Naive B cell (primary cell): Measurements from ENCODE around the gene PPP4R4. TPM values are rescaled to one million over a fixed set of nuclear protein-coding genes. Genes with fewer than 3 reads are reported as not detected.

Source experiments
- ATAC-seq, 2 donors: fragments of 150-1000 bp; cut with Tn5 transposase; 2 replicates each; pipeline ENCODE4 v1.10.0; 2021; ENCODE audit warnings: low read depth in 2 of 2, mild to moderate bottlenecking in 2 of 2, moderate library complexity in 2 of 2
- DNase-seq: peaks from one replicate; pipeline ENCODE4 v3.0.0; 2022
- H3K27ac Mint-ChIP-seq, 6 donors: one replicate each; pipeline ENCODE4 v1.8.0; 2020 to 2022; ENCODE audit warnings: mild to moderate bottlenecking in 6 of 6, mixed read lengths in 6 of 6, moderate library complexity in 5 of 6, inconsistent platforms in 2 of 6
- H3K27me3 Mint-ChIP-seq, 3 donors: one replicate each; pipeline ENCODE4 v1.8.0; 2021 to 2022; ENCODE audit warnings: mixed read lengths in 3 of 3, mild to moderate bottlenecking in 1 of 3
- H3K36me3 Mint-ChIP-seq, 2 donors: one replicate each; pipeline ENCODE4 v1.8.0; 2020 to 2022; ENCODE audit warnings: mixed read lengths in 2 of 2, inconsistent platforms in 1 of 2, mild to moderate bottlenecking in 1 of 2
- H3K4me1 Mint-ChIP-seq, 3 donors: one replicate each; pipeline ENCODE4 v1.8.0; 2020 to 2022; ENCODE audit warnings: mixed read lengths in 3 of 3, inconsistent platforms in 1 of 3, mild to moderate bottlenecking in 1 of 3, moderate library complexity in 1 of 3
- H3K4me3 Mint-ChIP-seq, 8 donors: one replicate each; pipeline ENCODE4 v1.8.0; 2020 to 2022; ENCODE audit warnings: mild to moderate bottlenecking in 8 of 8, mixed read lengths in 8 of 8, moderate library complexity in 8 of 8, inconsistent platforms in 2 of 8
- H3K9me3 Mint-ChIP-seq, 7 donors: one replicate each; pipeline ENCODE4 v1.8.0; 2020 to 2022; ENCODE audit warnings: mixed read lengths in 7 of 7, mild to moderate bottlenecking in 5 of 7, inconsistent platforms in 2 of 7, moderate library complexity in 1 of 7
- polyA plus RNA-seq, 6 donors: library from polyadenylated mRNA; unstranded; fragments of 300-500 nt; fragmentation: Illumina TruSeq; gene quantifications; one replicate each; pipeline ENCODE4 v1.2.3, GENCODE V29; 2021; ENCODE audit warnings: low read depth in 6 of 6

PPP4R4 gene
- polyA plus RNA-seq, 6 donors from 2014 or later = 0.09 TPM; not detected in 5

DNA sequence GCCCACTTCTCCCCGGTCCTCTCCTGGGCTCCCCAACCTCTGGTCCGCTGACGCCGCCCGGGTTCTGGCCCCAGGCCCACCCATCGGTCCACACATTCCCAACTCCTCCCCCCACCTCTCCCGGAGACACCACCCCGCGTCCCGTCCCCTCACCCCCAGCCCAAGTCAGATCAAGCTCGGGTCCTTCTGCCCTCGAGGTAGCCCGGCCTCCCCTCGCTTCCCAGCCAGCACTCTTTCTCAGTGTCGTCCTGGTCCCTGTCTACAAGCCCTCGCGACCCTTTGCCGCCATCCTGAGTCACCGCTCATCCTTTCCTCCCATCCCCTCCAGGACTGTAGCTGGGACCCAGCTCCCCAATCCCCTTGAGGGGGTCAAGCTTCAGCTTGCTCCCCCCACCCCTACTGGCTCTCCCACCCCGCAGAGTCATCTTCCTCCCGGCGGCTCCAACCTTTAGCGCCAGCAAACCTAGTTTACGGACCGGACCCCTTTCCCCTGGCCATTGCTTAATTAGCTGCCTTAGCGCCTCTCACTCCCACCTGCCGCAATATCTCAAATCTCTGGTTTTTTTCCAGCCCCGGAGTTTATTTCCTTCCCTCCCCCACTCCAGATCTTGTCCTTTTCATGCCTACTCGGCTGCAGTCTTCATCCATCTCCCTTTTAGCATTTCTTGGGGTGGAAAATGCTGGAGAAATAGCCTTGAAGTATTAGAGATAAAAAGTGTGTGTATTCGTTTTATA lies 1.1 kb downstream of the PPP4R4 start:
- Mint-ChIP-seq H3K4me1 (peaks cover 18 to 21% (median 20%) of the 10 kb centered on the region in 3 donors), H3K36me3 (peaks cover 0 to 7% of the 10 kb centered on the region in 2 donors), H3K27ac (peak overlapping the region in 3 of 6 donors; percentile 1 to 74 (median 39)), H3K4me3 (peak overlapping the region; percentile 68 to 88 (median 82)), H3K9me3 (no peaks in the 10 kb centered on the region), H3K27me3 (peaks cover 55 to 71% (median 70%) of the 10 kb centered on the region in 3 donors)
- ATAC-seq (no peak), DNase-seq (no peak)

- Mint-ChIP-seq H3K9me3 (no peaks in the 10 kb centered on the region), H3K27me3 (peaks cover 61 to 76% (median 71%) of the 10 kb centered on the region in 3 donors), H3K27ac (no peak overlapping the region), H3K4me3 (peak overlapping the region in 7 of 8 donors; percentile 68 to 88 (median 82)), H3K4me1 (peaks cover 23 to 25% (median 24%) of the 10 kb centered on the region in 3 donors), H3K36me3 (peaks cover 0 to 7% of the 10 kb centered on the region in 2 donors)
- DNase-seq = no peak
- ATAC-seq = no peak
Measured at GRCh38 chr14:94175747-94176146, 1.6 kb downstream of the PPP4R4 start.

GRCh38 chr14:94176808-94177207 lies 2.7 kb downstream of the PPP4R4 start:
- H3K9me3 Mint-ChIP-seq = no peaks in the 10 kb centered on the region
- H3K27ac Mint-ChIP-seq = no peak overlapping the region
- H3K4me3 Mint-ChIP-seq = peak overlapping the region in 1 of 8 donors; percentile 31
- ATAC-seq (no peak), DNase-seq (no peak)
- peaks cover 28 to 29% (median 29%) of the 10 kb centered on the region in 3 donors for H3K4me1 Mint-ChIP-seq
- peaks cover 0 to 7% of the 10 kb centered on the region in 2 donors for H3K36me3 Mint-ChIP-seq
- peaks cover 56 to 72% (median 60%) of the 10 kb centered on the region in 3 donors for H3K27me3 Mint-ChIP-seq

DNA sequence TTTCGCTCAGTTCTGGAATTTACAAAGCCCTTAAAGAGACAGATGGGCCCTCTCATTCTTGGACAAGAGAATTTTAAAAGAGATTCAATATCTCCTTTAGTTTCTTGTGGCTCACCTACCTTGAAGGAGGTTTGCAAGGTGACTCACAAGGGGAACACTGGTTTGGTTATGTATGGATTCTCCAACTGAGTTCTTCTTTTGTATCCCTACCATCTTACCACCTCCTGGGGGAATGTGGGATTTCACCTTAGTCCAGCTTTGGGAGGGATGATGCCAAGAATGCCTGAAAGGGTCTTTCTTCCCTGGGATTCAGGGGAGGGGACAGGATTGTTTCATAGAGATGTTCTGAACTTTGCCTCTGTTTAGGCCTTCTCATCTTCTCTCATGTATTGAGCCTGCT lies 3.7 kb downstream of the PPP4R4 start:
- DNase-seq (no peak), ATAC-seq (no peak)
- H3K4me1 Mint-ChIP-seq = peaks cover 27 to 29% (median 28%) of the 10 kb centered on the region in 3 donors
- H3K4me3 Mint-ChIP-seq = no peak overlapping the region
- H3K36me3 Mint-ChIP-seq = peaks cover 0 to 7% of the 10 kb centered on the region in 2 donors
- peaks cover 51 to 68% (median 54%) of the 10 kb centered on the region in 3 donors for H3K27me3 Mint-ChIP-seq
- H3K9me3 Mint-ChIP-seq = no peaks in the 10 kb centered on the region
- H3K27ac Mint-ChIP-seq = peak overlapping the region in 1 of 6 donors; percentile 70

DNA sequence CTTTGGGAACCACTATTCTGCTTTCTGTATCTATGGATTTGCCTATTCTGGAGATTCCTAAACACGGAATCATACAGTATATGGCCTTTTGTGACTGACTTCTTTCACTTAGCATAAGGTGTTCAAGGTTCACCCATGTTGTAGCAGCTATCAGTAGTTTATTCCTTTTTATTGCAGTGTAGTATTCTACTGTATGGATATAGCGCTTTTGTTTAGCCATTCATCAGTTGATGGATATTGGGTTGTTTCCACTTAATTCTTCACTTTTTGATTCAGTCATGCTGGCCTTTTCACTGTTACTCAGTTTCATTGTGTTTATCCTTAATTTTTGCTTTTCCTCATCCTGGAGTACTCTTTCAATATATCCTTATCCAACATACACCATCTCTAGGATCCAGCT lies 5.1 kb downstream of the PPP4R4 start:
- H3K27ac Mint-ChIP-seq = no peak overlapping the region
- no peak for ATAC-seq
- no peak for DNase-seq
- peaks cover 18 to 22% (median 19%) of the 10 kb centered on the region in 3 donors for H3K4me1 Mint-ChIP-seq
- H3K27me3 Mint-ChIP-seq = peaks cover 44 to 61% (median 47%) of the 10 kb centered on the region in 3 donors
- no peaks in the 10 kb centered on the region for H3K9me3 Mint-ChIP-seq
- no peak overlapping the region for H3K4me3 Mint-ChIP-seq
- peaks cover 0 to 7% of the 10 kb centered on the region in 2 donors for H3K36me3 Mint-ChIP-seq

GRCh38 chr14:94180655-94181271 lies 6.6 kb downstream of the PPP4R4 start:
- Mint-ChIP-seq H3K27ac (peak overlapping the region in 4 of 6 donors; percentile 0 to 72 (median 34)), H3K4me1 (peaks cover 8 to 13% (median 10%) of the 10 kb centered on the region in 3 donors), H3K9me3 (no peaks in the 10 kb centered on the region), H3K4me3 (peak overlapping the region in 6 of 8 donors; percentile 0 to 28 (median 20)), H3K27me3 (peaks cover 36 to 56% (median 36%) of the 10 kb centered on the region in 3 donors), H3K36me3 (no peaks in the 10 kb centered on the region)
- ATAC-seq (peak; percentile 85 to 87), DNase-seq (peak; percentile 60)

- DNase-seq (no peak), ATAC-seq (no peak)
- H3K27ac Mint-ChIP-seq = no peak overlapping the region
Measured at GRCh38 chr14:94181835-94182234, 7.7 kb downstream of the PPP4R4 start.

GRCh38 chr14:94192536-94192935 lies 18.4 kb downstream of the PPP4R4 start:
- Mint-ChIP-seq H3K27ac (no peak overlapping the region), H3K27me3 (peaks cover 38 to 70% (median 63%) of the 10 kb centered on the region in 3 donors), H3K4me1 (no peaks in the 10 kb centered on the region), H3K4me3 (no peak overlapping the region), H3K36me3 (peaks cover 0 to 3% of the 10 kb centered on the region in 2 donors), H3K9me3 (peaks cover 0 to 22% (median 13%) of the 10 kb centered on the region in 7 donors)
- ATAC-seq (no peak), DNase-seq (no peak)

More at GRCh38 chr14:94181835-94182234, 7.7 kb downstream of the PPP4R4 start:
- Mint-ChIP-seq H3K9me3 (no peaks in the 10 kb centered on the region), H3K36me3 (no peaks in the 10 kb centered on the region), H3K27me3 (peaks cover 25 to 52% (median 35%) of the 10 kb centered on the region in 3 donors), H3K4me1 (peaks cover 8 to 10% (median 9%) of the 10 kb centered on the region in 3 donors), H3K4me3 (no peak overlapping the region)

- peaks cover 0 to 22% (median 13%) of the 10 kb centered on the region in 7 donors for H3K9me3 Mint-ChIP-seq
- ATAC-seq (no peak), DNase-seq (no peak)
- no peaks in the 10 kb centered on the region for H3K4me1 Mint-ChIP-seq
- H3K27ac Mint-ChIP-seq = no peak overlapping the region
- peaks cover 34 to 66% (median 60%) of the 10 kb centered on the region in 3 donors for H3K27me3 Mint-ChIP-seq
- H3K36me3 Mint-ChIP-seq = peaks cover 0 to 3% of the 10 kb centered on the region in 2 donors
- H3K4me3 Mint-ChIP-seq = no peak overlapping the region
Measured at GRCh38 chr14:94193776-94194175, 19.7 kb downstream of the PPP4R4 start.

DNA sequence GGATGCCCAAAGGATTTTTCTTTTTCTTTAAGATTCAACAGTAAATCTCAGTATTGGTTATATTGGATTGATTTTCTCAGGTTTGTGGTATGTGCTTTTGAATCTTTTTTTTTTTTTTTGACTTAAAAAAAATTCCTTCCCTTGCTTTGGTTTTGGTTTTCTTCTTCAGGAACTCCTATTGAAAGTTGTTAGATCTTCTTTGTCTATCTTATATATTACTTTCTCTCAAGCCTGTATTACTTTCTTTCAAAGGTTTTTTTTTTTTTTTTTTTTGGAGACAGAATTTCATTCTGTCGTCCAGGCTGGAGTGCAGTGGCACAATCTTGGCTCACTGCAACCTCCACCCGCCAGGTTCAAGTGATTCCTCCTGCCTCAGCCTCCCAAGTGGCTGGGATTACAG lies 21.9 kb downstream of the PPP4R4 start:
- H3K4me3 Mint-ChIP-seq = no peak overlapping the region
- no peak for DNase-seq
- peaks cover 3 to 10% of the 10 kb centered on the region in 2 donors for H3K36me3 Mint-ChIP-seq
- H3K9me3 Mint-ChIP-seq = peaks cover 8 to 36% (median 25%) of the 10 kb centered on the region in 7 donors
- H3K4me1 Mint-ChIP-seq = no peaks in the 10 kb centered on the region
- H3K27me3 Mint-ChIP-seq = peaks cover 35 to 67% (median 64%) of the 10 kb centered on the region in 3 donors
- no peak overlapping the region for H3K27ac Mint-ChIP-seq
- no peak for ATAC-seq

- ATAC-seq (no peak), DNase-seq (no peak)
- peaks cover 0 to 10% of the 10 kb centered on the region in 2 donors for H3K36me3 Mint-ChIP-seq
- no peak overlapping the region for H3K27ac Mint-ChIP-seq
- no peaks in the 10 kb centered on the region for H3K4me1 Mint-ChIP-seq
- H3K9me3 Mint-ChIP-seq = peaks cover 7 to 22% (median 13%) of the 10 kb centered on the region in 7 donors
- H3K27me3 Mint-ChIP-seq = peaks cover 36 to 60% (median 45%) of the 10 kb centered on the region in 3 donors
- no peak overlapping the region for H3K4me3 Mint-ChIP-seq
Measured at GRCh38 chr14:94203473-94204210, 29.5 kb downstream of the PPP4R4 start.

- DNase-seq (no peak), ATAC-seq (no peak)
- peaks cover 2 to 14% (median 10%) of the 10 kb centered on the region in 7 donors for H3K9me3 Mint-ChIP-seq
- H3K36me3 Mint-ChIP-seq = no peaks in the 10 kb centered on the region
- H3K27me3 Mint-ChIP-seq = peaks cover 24 to 30% (median 29%) of the 10 kb centered on the region in 3 donors
- no peak overlapping the region for H3K4me3 Mint-ChIP-seq
- H3K4me1 Mint-ChIP-seq = no peaks in the 10 kb centered on the region
- H3K27ac Mint-ChIP-seq = no peak overlapping the region
Measured at GRCh38 chr14:94213021-94213420, 38.9 kb downstream of the PPP4R4 start.

- no peak for DNase-seq
- Mint-ChIP-seq H3K27me3 (peaks cover 25 to 36% (median 36%) of the 10 kb centered on the region in 3 donors), H3K27ac (peak overlapping the region in 1 of 6 donors; percentile 11), H3K4me1 (no peaks in the 10 kb centered on the region), H3K4me3 (no peak overlapping the region), H3K36me3 (no peaks in the 10 kb centered on the region), H3K9me3 (peaks cover 4 to 14% (median 10%) of the 10 kb centered on the region in 7 donors)
- no peak for ATAC-seq
Measured at GRCh38 chr14:94213741-94214140, 39.6 kb downstream of the PPP4R4 start.
